Measurements from ENCODE around the gene XPO6. TPM values are rescaled to one million over a fixed set of nuclear protein-coding genes. Genes with fewer than 3 reads are reported as not detected.

XPO6 gene
- total and polyA plus RNA-seq, 2 of the 13 experiments (the other 11 are each of a cell fraction or from before 2014, with no cell fraction given), result 109 to 129 TPM

GRCh38 chr16:28188085-28188916 lies 23.5 kb downstream of the XPO6 start:
- no peak for DNase-seq (ENCODE audit: low spot score)
- WGBS (ENCODE audit: low lambda C conversion rate), result 90% methylated on average over 6 of the region's 6 CpGs
- no peak for FAIRE-seq
- in situ Hi-C loops (cut with HindIII; ENCODE audit: extremely low pct_ligation_motif_present, low pct_unique_long_range_greater_than_20kb), result no loop called here
- Histone ChIP-seq H3K79me2 (ENCODE audit: insufficient read depth, low read length) (peaks cover 89% of the 10 kb centered on the region), H3K27ac (ENCODE audit: extremely low read length, insufficient read depth, low read length) (no peak overlapping the region), H3K4me1 (ENCODE audit: insufficient read depth, low read length) (peaks cover 10% of the 10 kb centered on the region), H4K20me1 (ENCODE audit: insufficient read depth, low read length) (peaks cover 24% of the 10 kb centered on the region), H3K9me3 (ENCODE audit: low read length) (no peaks in the 10 kb centered on the region), H2AFZ (ENCODE audit: low read length) (no peak overlapping the region), H3K36me3 (replicated peaks in 1 of 2; ENCODE audit: control insufficient read depth in 1 of 2, insufficient read depth in 2 of 2, low read length in 2 of 2) (peaks cover 0 to 25% of the 10 kb centered on the region in 2 experiments; a peak in 3 of 5 replicates), H3K27me3 (ENCODE audit: control insufficient read depth in 1 of 2, insufficient read depth in 2 of 2, low read length in 2 of 2) (no peaks in the 10 kb centered on the region), H3K4me2 (ENCODE audit: low read depth, low read length) (no peak overlapping the region), H3K9ac (ENCODE audit: insufficient read depth, low read depth, low read length) (no peak overlapping the region), H3K4me3 (replicated peaks in 1 of 3; ENCODE audit: insufficient read depth in 1 of 3, low read depth in 2 of 3, low read length in 3 of 3) (no peak overlapping the region)
- ATAC-seq, result no peak
- POLR2A ChIA-PET, result interaction anchor here (0.6 kb wide), 1 partner anchor 16 kb away, joined by 3 read pairs; no protein-coding TSS in a partner anchor
- BruUV-seq (replicated peaks), result no TSS peak
- CTCF ChIA-PET (ENCODE audit: low intra/inter-chr PET ratio, low total read pairs), result no interaction called here
- TF ChIP-seq ZNF558 (CRISPR knock-in tag; IDR thresholded peaks at IDR 0.05; ENCODE audit: borderline replicate concordance) (no peak), PTBP1 (IDR thresholded peaks at IDR 0.05; ENCODE audit: low read depth, low read length, poor library complexity, severe bottlenecking) (no peak), PHF21A (CRISPR knock-in tag; IDR thresholded peaks at IDR 0.05) (no peak)
- intact Hi-C loops (cut with micrococcal nuclease; ENCODE audit: unreplicated experiment), result no loop called here

GRCh38 chr16:28187595-28188004 lies 24.2 kb downstream of the XPO6 start:
- no peak for ATAC-seq
- 92% methylated on average over 2 of the region's 2 CpGs for WGBS (ENCODE audit: low lambda C conversion rate)
- Histone ChIP-seq H3K4me3 (replicated peaks in 1 of 3; ENCODE audit: insufficient read depth in 1 of 3, low read depth in 2 of 3, low read length in 3 of 3) (no peak overlapping the region), H4K20me1 (ENCODE audit: insufficient read depth, low read length) (peaks cover 24% of the 10 kb centered on the region), H3K79me2 (ENCODE audit: insufficient read depth, low read length) (peaks cover 89% of the 10 kb centered on the region), H3K27me3 (ENCODE audit: control insufficient read depth in 1 of 2, insufficient read depth in 2 of 2, low read length in 2 of 2) (no peaks in the 10 kb centered on the region), H3K9ac (ENCODE audit: insufficient read depth, low read depth, low read length) (no peak overlapping the region), H3K4me1 (ENCODE audit: insufficient read depth, low read length) (peaks cover 17% of the 10 kb centered on the region), H3K27ac (ENCODE audit: extremely low read length, insufficient read depth, low read length) (no peak overlapping the region), H3K36me3 (replicated peaks in 1 of 2; ENCODE audit: control insufficient read depth in 1 of 2, insufficient read depth in 2 of 2, low read length in 2 of 2) (peaks cover 0 to 19% of the 10 kb centered on the region in 2 experiments; a peak in 3 of 5 replicates), H3K9me3 (ENCODE audit: low read length) (no peaks in the 10 kb centered on the region), H3K4me2 (ENCODE audit: low read depth, low read length) (no peak overlapping the region), H2AFZ (ENCODE audit: low read length) (no peak overlapping the region)
- POLR2A ChIA-PET, result no interaction called here
- BruUV-seq (replicated peaks), result no TSS peak
- CTCF ChIA-PET (ENCODE audit: low intra/inter-chr PET ratio, low total read pairs), result no interaction called here
- in situ Hi-C loops (cut with HindIII; ENCODE audit: extremely low pct_ligation_motif_present, low pct_unique_long_range_greater_than_20kb) (no loop called here), intact Hi-C loops (cut with micrococcal nuclease; ENCODE audit: unreplicated experiment) (no loop called here)
- no peak for FAIRE-seq
- DNase-seq (ENCODE audit: low spot score), result no peak
- TF ChIP-seq NKX3-1 (CRISPR knock-in tag; IDR thresholded peaks at IDR 0.05), result no peak
- no peak for TF ChIP-seq SP140L (CRISPR knock-in tag; IDR thresholded peaks at IDR 0.05; ENCODE audit: borderline replicate concordance)
- no peak for TF ChIP-seq SRSF9 (IDR thresholded peaks at IDR 0.05; ENCODE audit: borderline replicate concordance, insufficient read depth, low read depth, low read length, poor library complexity, severe bottlenecking)
- TF ChIP-seq ATRX (CRISPR knock-in tag; IDR thresholded peaks at IDR 0.05; ENCODE audit: borderline replicate concordance), result no peak
- no peak for TF ChIP-seq ZNF180 (CRISPR knock-in tag; IDR thresholded peaks at IDR 0.05; ENCODE audit: borderline replicate concordance, low read depth)
- TF ChIP-seq BCLAF1 (IDR thresholded peaks at IDR 0.05), result no peak
- no peak for TF ChIP-seq HOXA3 (CRISPR knock-in tag; IDR thresholded peaks at IDR 0.05)
- no peak for TF ChIP-seq MLLT10 (CRISPR knock-in tag; IDR thresholded peaks at IDR 0.05)
- no peak for TF ChIP-seq PTBP1 (IDR thresholded peaks at IDR 0.05; ENCODE audit: low read depth, low read length, poor library complexity, severe bottlenecking)
- TF ChIP-seq POLR2G (IDR thresholded peaks at IDR 0.05; ENCODE audit: low read depth, low read length), result no peak
- TF ChIP-seq FLYWCH1 (CRISPR knock-in tag; IDR thresholded peaks at IDR 0.05), result no peak
- no peak for TF ChIP-seq CAMTA2 (CRISPR knock-in tag; IDR thresholded peaks at IDR 0.05; ENCODE audit: borderline replicate concordance)
- no peak for TF ChIP-seq ZFP36 (IDR thresholded peaks at IDR 0.05; ENCODE audit: borderline replicate concordance, low read depth, low read length, partially characterized antibody)
- TF ChIP-seq TRIM24 (CRISPR knock-in tag; IDR thresholded peaks at IDR 0.05), result no peak
